ENCODE results near the gene PRKD1.
"Not testable (repeated sequence)": the region's sequence is repeated elsewhere in the genome, so short reads cannot be mapped to it uniquely, and the experiment has no call there.

Gene PRKD1

DNA sequence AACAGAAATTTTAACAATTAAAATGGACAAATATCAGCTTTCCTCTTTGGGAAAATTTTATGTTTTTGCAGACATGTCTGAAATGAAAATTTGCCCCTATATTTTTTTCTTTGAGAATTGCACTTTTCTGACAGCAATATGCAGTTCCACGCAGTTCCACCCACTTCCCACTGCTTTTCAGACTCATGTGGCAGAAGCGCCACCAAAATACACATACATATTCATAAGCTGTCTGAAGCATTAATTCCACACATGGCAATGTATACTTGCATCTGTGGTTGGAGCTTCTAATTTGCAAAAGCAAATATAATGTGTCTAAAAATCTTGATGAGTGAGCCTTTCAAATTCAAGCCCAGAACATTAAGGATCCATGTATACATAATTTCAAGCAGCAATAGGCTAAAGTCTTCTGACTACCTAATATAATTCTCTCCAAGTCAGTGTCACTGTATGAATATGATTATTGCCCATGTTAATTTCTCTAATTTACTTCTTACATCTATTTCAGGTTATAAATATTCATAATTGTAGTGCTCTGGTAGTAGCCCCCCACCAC, 129.5 kb downstream of the PRKD1 start:
- no peak for DNase-seq (ENCODE audit: low spot score)

- no peak for DNase-seq (ENCODE audit: low spot score)
Observed at GRCh38 chr14:29796853-29797252, 130.8 kb downstream of the PRKD1 start.

GRCh38 chr14:29789475-29789874, 138.2 kb downstream of the PRKD1 start:
- no peak for DNase-seq (ENCODE audit: low spot score)

DNA sequence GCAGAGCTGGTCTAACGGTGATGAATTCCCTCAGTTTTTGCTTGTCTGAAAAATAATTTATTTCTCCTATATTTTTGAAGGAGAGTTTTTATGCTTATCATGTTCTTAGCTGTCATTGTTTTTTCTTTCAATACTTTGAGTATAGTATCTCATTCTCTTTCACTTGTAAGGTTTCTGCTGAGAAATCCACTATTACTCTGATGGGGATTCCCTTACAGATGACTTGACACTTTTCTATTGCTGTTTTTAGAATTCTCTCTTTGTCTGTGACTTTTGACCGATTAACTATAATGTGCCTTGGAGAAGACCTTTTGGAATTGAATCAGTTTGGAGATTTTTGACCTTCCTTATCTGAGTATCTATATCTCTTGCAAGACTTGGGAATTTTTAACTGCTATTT, 139.6 kb downstream of the PRKD1 start:
- DNase-seq (ENCODE audit: low spot score) = no peak

DNA sequence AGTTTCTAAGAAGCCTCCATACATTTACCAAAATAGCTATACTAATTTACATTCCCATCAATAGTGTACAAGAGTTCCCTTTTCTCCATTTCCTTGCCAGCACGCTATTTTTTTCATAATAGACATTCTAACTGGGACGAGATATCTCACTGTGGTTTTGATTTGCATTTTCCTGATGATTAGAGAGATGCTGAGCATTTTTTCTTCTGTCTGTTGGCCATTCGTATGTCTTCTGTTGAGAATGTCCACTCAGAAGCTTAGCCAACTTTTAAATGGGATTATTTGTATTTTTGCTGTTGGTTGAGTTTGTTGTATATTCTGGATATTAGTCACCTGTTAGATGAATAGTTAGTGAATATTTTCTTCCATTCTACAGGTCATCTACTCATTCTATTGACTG, 144.1 kb downstream of the PRKD1 start:
- DNase-seq (ENCODE audit: low spot score) = no peak

DNA sequence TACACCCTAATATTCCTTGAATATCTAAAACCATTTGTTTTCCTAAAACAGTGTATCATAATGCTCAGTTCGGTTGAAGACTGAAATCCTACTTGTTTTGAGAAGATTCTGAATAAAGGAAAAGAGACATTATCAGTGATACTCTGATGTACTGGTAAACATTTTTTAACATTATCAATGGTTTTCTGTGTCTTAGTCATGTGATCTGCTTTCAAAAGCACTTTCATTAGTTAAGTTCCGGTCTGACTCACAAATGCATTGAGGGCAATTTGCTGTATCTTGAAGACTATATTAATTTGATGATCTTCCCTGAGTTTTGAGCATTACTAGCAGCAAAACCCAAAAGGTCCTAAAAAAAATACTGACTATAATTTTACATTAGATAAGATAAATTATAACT, 145.6 kb downstream of the PRKD1 start:
- DNase-seq (ENCODE audit: low spot score) = peak; percentile 82

GRCh38 chr14:29777142-29777541, 150.5 kb downstream of the PRKD1 start:
- DNase-seq (ENCODE audit: low spot score) = not testable (repeated sequence)

- DNase-seq (ENCODE audit: low spot score) = no peak
Observed at GRCh38 chr14:29773990-29774389, 153.7 kb downstream of the PRKD1 start.

GRCh38 chr14:29763342-29763858, 164.2 kb downstream of the PRKD1 start:
- DNase-seq (ENCODE audit: low spot score) = no peak

DNA sequence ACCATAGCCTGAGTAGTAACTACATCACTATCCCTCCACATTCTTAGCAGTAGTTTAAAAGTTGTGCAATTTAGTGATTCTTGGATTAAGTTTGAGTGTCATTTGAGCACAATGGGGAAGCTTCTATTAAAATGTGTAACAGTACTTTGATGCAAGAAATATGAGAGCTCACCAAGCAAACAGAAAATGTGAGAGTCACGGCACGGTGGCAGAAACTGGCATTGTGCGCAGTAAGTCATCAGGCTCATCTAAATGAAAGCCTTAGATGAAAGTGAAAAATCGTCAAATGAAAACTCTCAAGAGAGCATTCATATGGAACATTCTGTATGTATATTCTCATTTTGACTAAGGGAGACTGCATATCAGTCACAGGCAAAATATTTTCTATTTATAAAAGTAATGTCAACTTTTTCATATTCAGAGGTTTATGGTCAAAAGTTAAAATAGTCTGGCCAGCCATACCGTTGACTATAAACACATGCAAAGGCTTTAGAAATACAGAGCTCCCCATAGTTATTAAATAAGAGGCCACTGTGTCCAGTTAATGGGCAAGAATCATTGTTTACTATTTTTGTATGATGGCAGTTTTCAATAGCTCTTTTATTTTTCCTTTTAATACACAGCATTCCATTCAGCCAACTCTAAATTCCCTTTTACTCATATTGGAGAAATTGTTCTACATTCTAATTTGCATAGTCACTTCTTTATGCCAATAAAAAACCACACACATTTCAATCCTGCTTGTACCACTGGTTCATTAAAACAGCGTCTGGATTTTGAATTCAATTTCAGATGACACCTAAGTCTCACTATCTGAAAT, 167.9 kb downstream of the PRKD1 start:
- DNase-seq (ENCODE audit: low spot score) = no peak

DNA sequence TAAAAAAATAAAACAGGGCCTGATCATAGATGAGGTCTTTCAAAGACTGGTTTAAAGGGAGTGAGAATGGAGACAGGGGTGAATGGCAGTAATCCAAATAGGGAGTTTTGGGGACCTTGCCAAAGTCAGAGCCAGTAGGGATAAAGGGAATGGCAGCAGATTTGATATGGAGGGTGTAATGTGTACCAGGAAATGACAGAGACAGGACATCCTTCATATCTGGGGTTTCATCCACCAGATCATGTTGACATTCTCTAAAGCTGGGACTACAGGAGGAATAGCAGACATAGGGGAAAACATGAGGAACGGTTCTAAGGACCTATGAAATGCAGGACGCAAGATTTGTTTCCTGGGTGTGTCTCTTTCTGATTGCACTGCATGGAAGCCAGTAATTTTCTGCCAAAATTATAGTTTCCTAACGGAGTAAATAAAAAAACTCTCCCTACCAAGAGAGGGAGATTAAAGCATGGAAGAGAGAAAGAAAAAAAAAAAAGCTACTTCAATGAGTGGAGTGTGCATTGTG, 169.9 kb downstream of the PRKD1 start:
- no peak for DNase-seq (ENCODE audit: low spot score)

DNA sequence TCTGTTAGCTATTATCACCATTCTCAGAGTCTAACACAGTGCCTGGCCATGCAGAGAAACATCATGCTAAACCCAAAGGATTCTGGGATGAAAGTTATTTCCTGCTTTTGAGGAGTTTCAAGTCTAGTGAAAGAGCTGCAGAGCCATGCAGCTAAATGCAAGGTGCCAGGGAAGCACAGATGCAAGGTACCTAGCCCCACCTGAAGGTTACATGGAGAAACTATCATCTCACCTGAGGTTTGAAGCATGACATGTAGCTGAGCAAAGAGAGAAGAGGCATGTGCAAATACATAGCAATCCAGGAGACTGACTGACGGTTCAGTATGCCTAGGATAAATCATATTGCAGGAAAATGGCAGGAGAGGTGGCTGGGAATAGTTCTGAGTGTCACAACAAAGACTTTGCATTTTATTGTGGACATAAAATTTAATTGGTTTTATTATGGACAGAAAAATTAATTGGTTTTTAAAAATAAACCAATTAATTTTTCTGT, 170.4 kb downstream of the PRKD1 start:
- no peak for DNase-seq (ENCODE audit: low spot score)

DNA sequence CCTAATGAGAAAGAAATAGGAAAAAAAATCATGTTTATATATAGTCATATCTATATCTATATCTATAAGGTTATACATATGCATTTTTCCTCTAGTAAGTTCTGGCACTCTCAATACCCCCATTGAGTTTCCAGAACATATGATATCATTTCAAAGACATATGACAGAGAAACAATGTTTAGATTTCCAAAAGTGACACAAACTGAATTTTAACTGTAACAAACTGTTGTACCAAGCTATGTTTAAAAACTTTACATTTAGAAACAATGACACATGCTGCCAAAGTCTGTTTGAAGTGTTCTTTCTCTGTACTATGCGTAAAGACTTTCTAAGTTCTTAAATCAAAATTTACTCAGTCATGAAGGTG, 171.6 kb downstream of the PRKD1 start:
- no peak for DNase-seq (ENCODE audit: low spot score)

GRCh38 chr14:29755311-29756018, 172.2 kb downstream of the PRKD1 start:
- no peak for DNase-seq (ENCODE audit: low spot score)

- DNase-seq (ENCODE audit: low spot score) = no peak
Observed at GRCh38 chr14:29754134-29754533, 173.5 kb downstream of the PRKD1 start.

GRCh38 chr14:29752221-29752923, 175.3 kb downstream of the PRKD1 start:
- no peak for DNase-seq (ENCODE audit: low spot score)

- no peak for DNase-seq (ENCODE audit: low spot score)
Observed at GRCh38 chr14:29749829-29750228, 177.8 kb downstream of the PRKD1 start.

DNA sequence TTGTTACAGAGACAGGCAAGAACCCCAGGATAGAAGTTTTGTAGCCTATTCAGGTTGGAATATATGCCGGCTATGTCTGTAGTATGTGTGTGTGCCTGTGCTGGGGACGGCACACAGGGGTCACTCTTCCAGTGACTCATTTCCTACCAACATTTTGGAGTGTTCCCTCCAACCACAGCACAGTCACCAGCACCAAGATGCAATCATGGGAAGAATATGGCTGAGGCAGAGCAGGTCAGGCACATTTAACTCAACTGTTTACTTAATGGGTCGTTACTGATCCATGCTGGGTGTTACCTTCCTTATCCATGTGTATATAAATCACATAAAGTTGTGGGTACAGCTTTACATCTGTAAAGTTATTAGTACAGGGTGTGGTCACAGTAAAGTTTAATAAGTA, 178.3 kb downstream of the PRKD1 start:
- DNase-seq (ENCODE audit: low spot score) = no peak

DNA sequence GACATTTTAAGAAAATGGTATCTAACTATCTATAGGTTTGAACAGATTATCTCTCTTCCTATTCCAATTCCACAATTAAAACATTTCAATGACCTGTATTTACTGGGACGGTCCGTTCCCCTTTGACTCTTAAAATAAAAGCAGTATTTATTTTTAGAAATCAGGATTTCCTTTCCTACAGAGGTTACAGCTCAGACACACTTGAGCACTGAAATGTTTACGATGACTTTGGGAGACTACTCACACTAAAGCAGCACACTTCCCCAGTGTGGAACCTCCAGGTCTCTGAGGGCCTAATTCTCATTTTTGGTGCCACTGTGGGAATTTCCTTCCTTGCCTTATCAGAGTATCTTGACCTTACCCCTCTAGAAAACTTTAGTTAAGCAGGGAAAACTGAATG, 181.8 kb downstream of the PRKD1 start:
- DNase-seq (ENCODE audit: low spot score) = no peak

- DNase-seq (ENCODE audit: low spot score) = no peak
Observed at GRCh38 chr14:29743531-29743930, 184.1 kb downstream of the PRKD1 start.

DNA sequence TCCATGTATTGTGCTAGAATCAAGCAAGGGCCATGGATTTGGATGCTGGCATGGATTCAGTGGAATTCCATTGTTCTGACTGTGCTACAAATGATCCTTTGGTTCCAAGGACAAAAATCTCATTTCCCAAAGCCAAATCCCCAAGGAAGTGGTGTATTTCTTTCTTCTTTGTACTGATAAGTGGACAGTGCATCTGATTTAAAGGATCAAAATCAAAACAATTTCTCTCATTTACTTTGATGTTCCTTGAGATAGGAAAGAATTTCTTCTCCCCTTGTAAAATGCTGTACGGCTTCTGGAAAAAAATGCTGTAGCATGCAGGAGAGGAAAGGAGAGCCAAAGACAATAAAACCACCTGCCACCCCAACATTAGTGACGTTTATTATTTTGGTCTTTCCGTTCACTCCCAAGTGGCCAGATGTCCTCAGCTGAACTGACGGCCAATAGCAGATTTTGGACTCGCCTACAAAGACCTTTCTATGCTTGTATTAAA, 185.7 kb downstream of the PRKD1 start:
- DNase-seq (ENCODE audit: low spot score) = no peak

DNA sequence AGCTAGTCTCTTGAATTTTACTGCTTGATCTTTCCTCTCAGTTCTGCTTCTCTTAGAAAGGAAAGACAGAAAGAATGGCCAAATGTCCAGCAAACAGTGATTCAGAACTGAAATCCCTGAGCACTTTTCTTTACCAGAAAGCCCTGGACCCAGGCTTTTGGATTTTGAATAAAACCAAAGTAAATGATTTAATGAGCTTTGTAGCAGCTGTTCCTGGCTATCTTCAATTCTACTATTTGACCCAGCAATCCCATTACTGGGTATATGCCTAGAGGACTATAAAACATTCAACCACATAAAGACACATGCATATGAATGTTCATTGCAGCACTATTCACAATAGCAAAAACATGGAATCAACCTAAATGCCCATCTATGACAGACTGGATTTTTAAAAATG, 187.2 kb downstream of the PRKD1 start:
- no peak for DNase-seq (ENCODE audit: low spot score)

Data from COLO829 (cell line).